H9 (cell line): Measurements from ENCODE around the gene ABCC11. TPM values are rescaled to one million over a fixed set of nuclear protein-coding genes. Genes with fewer than 3 reads are reported as not detected.

Experiments
- DNase-seq: peaks from one replicate; pipeline ENCODE4 v3.0.0-alpha.2; 2017
- H2AFZ ChIP-seq: one replicate; pipeline ENCODE4 v1.6.1; 2013; ENCODE audit warnings: mild to moderate bottlenecking, low read length, control low read depth, moderate library complexity
- H2AK5ac ChIP-seq: 2 replicates; pipeline ENCODE4 v1.6.1; 2013; ENCODE audit warnings: low read length, control low read depth, mixed read lengths; ENCODE audit not compliant: insufficient read length
- H2BK120ac ChIP-seq: one replicate; pipeline ENCODE4 v1.6.1; 2013; ENCODE audit warnings: low read depth, mild to moderate bottlenecking, low read length, control low read depth, inconsistent platforms; ENCODE audit not compliant: poor library complexity, severe bottlenecking
- H2BK12ac ChIP-seq: 2 replicates; pipeline ENCODE4 v1.6.1; 2013; ENCODE audit warnings: low read length, control low read depth, mixed read lengths, low read depth; ENCODE audit not compliant: insufficient read length
- H2BK15ac ChIP-seq: 2 replicates; pipeline ENCODE4 v1.6.1; 2013; ENCODE audit warnings: low read depth, low read length, control low read depth
- H2BK20ac ChIP-seq: one replicate; pipeline ENCODE4 v1.6.1; 2013; ENCODE audit warnings: low read depth, mild to moderate bottlenecking, low read length, control low read depth, inconsistent platforms; ENCODE audit not compliant: poor library complexity, severe bottlenecking
- H2BK5ac ChIP-seq: 2 replicates; pipeline ENCODE4 v1.6.1; 2013; ENCODE audit warnings: low read length, control low read depth, mixed read lengths; ENCODE audit not compliant: insufficient read length
- H3K14ac ChIP-seq: 2 replicates; pipeline ENCODE4 v1.6.1; 2013; ENCODE audit warnings: low read length, control low read depth; ENCODE audit not compliant: insufficient read depth
- H3K18ac ChIP-seq: 2 replicates; pipeline ENCODE4 v1.6.1; 2013; ENCODE audit warnings: low read depth, mild to moderate bottlenecking, mixed read lengths, low read length, control low read depth; ENCODE audit not compliant: insufficient read length
- H3K23ac ChIP-seq: 2 replicates; pipeline ENCODE4 v1.6.1; 2013; ENCODE audit warnings: low read length, control low read depth, mixed read lengths, low read depth; ENCODE audit not compliant: insufficient read length
- H3K23me2 ChIP-seq: 2 replicates; pipeline ENCODE4 v1.6.1; 2013; ENCODE audit warnings: low read depth, mild to moderate bottlenecking, mixed read lengths, low read length, control low read depth; ENCODE audit not compliant: insufficient read length, poor library complexity, severe bottlenecking
- H3K27ac ChIP-seq: 2 replicates; pipeline ENCODE4 v1.5.1; 2013; ENCODE audit warnings: low read length, control low read depth, mixed read lengths, low read depth; ENCODE audit not compliant: insufficient read length
- H3K27me3 ChIP-seq: 2 replicates; pipeline ENCODE4 v1.6.1; 2013; ENCODE audit warnings: low read length, control low read depth, inconsistent platforms; ENCODE audit not compliant: insufficient read depth
- H3K4ac ChIP-seq: 2 replicates; pipeline ENCODE4 v1.6.1; 2013; ENCODE audit warnings: low read depth, mild to moderate bottlenecking, control low read depth, inconsistent platforms, low read length, moderate library complexity
- H3K4me1 ChIP-seq: 2 replicates; pipeline ENCODE4 v1.6.1; 2013; ENCODE audit warnings: low read length, control low read depth, inconsistent platforms; ENCODE audit not compliant: insufficient read depth
- H3K4me2 ChIP-seq: 2 replicates; pipeline ENCODE4 v1.6.1; 2013; ENCODE audit warnings: low read length, control low read depth, mixed read lengths; ENCODE audit not compliant: insufficient read length, insufficient read depth
- H3K56ac ChIP-seq: 2 replicates; pipeline ENCODE4 v1.6.1; 2013; ENCODE audit warnings: low read depth, mild to moderate bottlenecking, mixed read lengths, low read length, control low read depth; ENCODE audit not compliant: insufficient read length
- H3K79me1 ChIP-seq: 2 replicates; pipeline ENCODE4 v1.6.1; 2013; ENCODE audit warnings: low read depth, mild to moderate bottlenecking, moderate library complexity, low read length, control low read depth, inconsistent platforms; ENCODE audit not compliant: insufficient read depth, poor library complexity, severe bottlenecking
- H3K79me2 ChIP-seq: 2 replicates; pipeline ENCODE4 v1.6.1; 2013; ENCODE audit warnings: low read length, control low read depth, inconsistent platforms; ENCODE audit not compliant: insufficient read depth
- H3K9ac ChIP-seq: 2 replicates; pipeline ENCODE4 v1.6.1; 2013; ENCODE audit warnings: low read length, control low read depth, mixed read lengths; ENCODE audit not compliant: insufficient read length; ENCODE audit errors: extremely low read depth
- H3K9me3 ChIP-seq: one replicate; pipeline ENCODE4 v1.6.1; 2013; ENCODE audit warnings: low read depth, low read length, inconsistent platforms; ENCODE audit not compliant: control insufficient read depth
- H3T11ph ChIP-seq: one replicate; pipeline ENCODE4 v1.6.1; 2013; ENCODE audit warnings: mild to moderate bottlenecking, low read length, control low read depth, inconsistent platforms
- H4K20me1 ChIP-seq: one replicate; pipeline ENCODE4 v1.6.1; 2013; ENCODE audit not compliant: control insufficient read depth, insufficient read length, insufficient read depth
- H4K5ac ChIP-seq: 2 replicates; pipeline ENCODE4 v1.6.1; 2013; ENCODE audit warnings: low read depth, mild to moderate bottlenecking, mixed read lengths, low read length, control low read depth; ENCODE audit not compliant: insufficient read length
- H4K8ac ChIP-seq: replicated peaks from 2 replicates; pipeline ENCODE4 v1.6.1; 2013; ENCODE audit warnings: low read length, control low read depth, mixed read lengths, low read depth; ENCODE audit not compliant: insufficient read length
- H4K91ac ChIP-seq: 2 replicates; pipeline ENCODE4 v1.6.1; 2013; ENCODE audit warnings: low read depth, mild to moderate bottlenecking, moderate library complexity, mixed read lengths, low read length, control low read depth; ENCODE audit not compliant: insufficient read length
- H3K27ac Mint-ChIP-seq, 3 experiments: 2 replicates in 2 of 3; 3 replicates in 1 of 3; pipeline ENCODE4 v1.8.0; 2020 to 2021; ENCODE audit warnings: mixed read lengths in 3 of 3, mild to moderate bottlenecking in 1 of 3, moderate library complexity in 1 of 3
- H3K27me3 Mint-ChIP-seq: 2 replicates; pipeline ENCODE4 v1.8.0; 2021; ENCODE audit warnings: low read depth, mild to moderate bottlenecking, moderate library complexity, mixed read lengths
- H3K36me3 Mint-ChIP-seq, 3 experiments: 2 replicates in 2 of 3; 3 replicates in 1 of 3; pipeline ENCODE4 v1.8.0; 2020 to 2021; ENCODE audit warnings: low read depth in 3 of 3, mixed read lengths in 3 of 3; ENCODE audit not compliant: insufficient read depth in 1 of 3
- H3K4me1 Mint-ChIP-seq, 2 experiments: 2 replicates each; pipeline ENCODE4 v1.8.0; 2020; ENCODE audit warnings: mixed read lengths in 2 of 2
- H3K4me3 Mint-ChIP-seq, 2 experiments: 2 replicates in 1 of 2; 3 replicates in 1 of 2; pipeline ENCODE4 v1.8.0; 2020 to 2021; ENCODE audit warnings: mild to moderate bottlenecking in 2 of 2, mixed read lengths in 2 of 2, moderate library complexity in 1 of 2
- H3K9me3 Mint-ChIP-seq, 2 experiments: 2 replicates in 1 of 2; 3 replicates in 1 of 2; pipeline ENCODE4 v1.8.0; 2020; ENCODE audit warnings: mild to moderate bottlenecking in 2 of 2, mixed read lengths in 2 of 2, moderate library complexity in 1 of 2
- WGBS: extraction: QIAGEN DNeasy Blood & Tissue Kit; methylation state at CpG from one replicate; pipeline ENCODE4 v1.1.7; 2013; ENCODE audit warnings: missing lambda C conversion rate, low lambda C conversion rate, mixed read lengths; ENCODE audit not compliant: insufficient read length; ENCODE audit errors: extremely low coverage; 5-methylcytosine and 5-hydroxymethylcytosine counted together
- total RNA-seq: library from RNA; stranded (reverse); gene quantifications from 2 replicates; pipeline ENCODE4 v1.2.1, GENCODE V29; 2021
- TF ChIP-seq, protein P1 (sequence below): fragments of 200-600 bp; sonication (generic); conservative IDR thresholded peaks from 3 replicates; pipeline ENCODE4 v1.8.0; 2021; ENCODE audit warnings: antibody characterized with exemption, mild to moderate bottlenecking

Gene ABCC11
- total RNA-seq, 1 experiment from 2014 or later = 0.33 TPM

DNA sequence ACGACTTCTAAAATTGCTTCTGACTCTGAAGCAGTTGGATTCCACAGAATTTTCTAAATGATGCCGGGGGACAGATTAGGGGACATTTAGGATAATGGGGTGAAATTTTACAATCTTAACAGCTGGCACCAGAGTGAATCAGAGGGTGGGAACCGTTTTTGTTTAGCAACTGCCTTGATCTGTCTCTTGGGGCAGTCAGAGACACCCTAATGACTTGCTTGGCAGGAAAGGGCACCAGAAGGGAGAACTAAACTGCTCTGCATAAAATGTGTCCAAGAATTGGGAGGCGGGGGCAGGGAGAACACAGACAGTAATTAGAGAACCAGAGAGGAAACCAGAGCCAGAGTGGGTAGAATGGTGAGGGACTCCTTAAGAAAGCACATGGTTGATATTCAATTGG lies 85.4 kb downstream of the ABCC11 start:
- no peaks in the 10 kb centered on the region for H4K20me1 ChIP-seq
- H3K4me2 ChIP-seq = no peak overlapping the region
- H3K27ac Mint-ChIP-seq = no peak overlapping the region
- H3K23me2 ChIP-seq = no peaks in the 10 kb centered on the region
- no peak overlapping the region for H2AFZ ChIP-seq
- H3K9me3 ChIP-seq = no peaks in the 10 kb centered on the region
- no peak overlapping the region for H3K14ac ChIP-seq
- H2BK120ac ChIP-seq = no peak overlapping the region
- no peak overlapping the region for H4K91ac ChIP-seq
- no peak overlapping the region for H3K4ac ChIP-seq
- no peaks in the 10 kb centered on the region for H3K4me1 ChIP-seq
- H2BK12ac ChIP-seq = no peak overlapping the region
- no peaks in the 10 kb centered on the region for H3K79me1 ChIP-seq
- H3K27me3 ChIP-seq = no peaks in the 10 kb centered on the region
- H2BK15ac ChIP-seq = no peak overlapping the region
- no peak overlapping the region for H4K5ac ChIP-seq
- no peaks in the 10 kb centered on the region for H3K79me2 ChIP-seq
- TF ChIP-seq, protein P1, sequence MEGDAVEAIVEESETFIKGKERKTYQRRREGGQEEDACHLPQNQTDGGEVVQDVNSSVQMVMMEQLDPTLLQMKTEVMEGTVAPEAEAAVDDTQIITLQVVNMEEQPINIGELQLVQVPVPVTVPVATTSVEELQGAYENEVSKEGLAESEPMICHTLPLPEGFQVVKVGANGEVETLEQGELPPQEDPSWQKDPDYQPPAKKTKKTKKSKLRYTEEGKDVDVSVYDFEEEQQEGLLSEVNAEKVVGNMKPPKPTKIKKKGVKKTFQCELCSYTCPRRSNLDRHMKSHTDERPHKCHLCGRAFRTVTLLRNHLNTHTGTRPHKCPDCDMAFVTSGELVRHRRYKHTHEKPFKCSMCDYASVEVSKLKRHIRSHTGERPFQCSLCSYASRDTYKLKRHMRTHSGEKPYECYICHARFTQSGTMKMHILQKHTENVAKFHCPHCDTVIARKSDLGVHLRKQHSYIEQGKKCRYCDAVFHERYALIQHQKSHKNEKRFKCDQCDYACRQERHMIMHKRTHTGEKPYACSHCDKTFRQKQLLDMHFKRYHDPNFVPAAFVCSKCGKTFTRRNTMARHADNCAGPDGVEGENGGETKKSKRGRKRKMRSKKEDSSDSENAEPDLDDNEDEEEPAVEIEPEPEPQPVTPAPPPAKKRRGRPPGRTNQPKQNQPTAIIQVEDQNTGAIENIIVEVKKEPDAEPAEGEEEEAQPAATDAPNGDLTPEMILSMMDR = no peak
- no peak overlapping the region for H4K8ac ChIP-seq
- H3K9me3 Mint-ChIP-seq = no peaks in the 10 kb centered on the region; a peak in 1 of 5 replicates
- no peak overlapping the region for H3K56ac ChIP-seq
- H2BK5ac ChIP-seq = no peak overlapping the region
- WGBS = no CpG with 5 or more reads among the region's 4 CpGs
- H2BK20ac ChIP-seq = no peak overlapping the region
- DNase-seq = no peak
- no peak overlapping the region for H2AK5ac ChIP-seq
- no peak overlapping the region for H3K18ac ChIP-seq
- peaks cover 10 to 19% of the 10 kb centered on the region in 2 experiments for H3K4me1 Mint-ChIP-seq
- H3K23ac ChIP-seq = no peak overlapping the region
- H3T11ph ChIP-seq = no peak overlapping the region
- no peak overlapping the region for H3K9ac ChIP-seq
- peaks cover 1% of the 10 kb centered on the region; the same call in 1 of the 2 replicates for H3K27me3 Mint-ChIP-seq
- H3K36me3 Mint-ChIP-seq = no peaks in the 10 kb centered on the region; a peak in 1 of 7 replicates
- H3K27ac ChIP-seq = no peak overlapping the region
- no peak overlapping the region for H3K4me3 Mint-ChIP-seq
